ENCODE measurements around the gene TMEM202.

Gene TMEM202

DNA sequence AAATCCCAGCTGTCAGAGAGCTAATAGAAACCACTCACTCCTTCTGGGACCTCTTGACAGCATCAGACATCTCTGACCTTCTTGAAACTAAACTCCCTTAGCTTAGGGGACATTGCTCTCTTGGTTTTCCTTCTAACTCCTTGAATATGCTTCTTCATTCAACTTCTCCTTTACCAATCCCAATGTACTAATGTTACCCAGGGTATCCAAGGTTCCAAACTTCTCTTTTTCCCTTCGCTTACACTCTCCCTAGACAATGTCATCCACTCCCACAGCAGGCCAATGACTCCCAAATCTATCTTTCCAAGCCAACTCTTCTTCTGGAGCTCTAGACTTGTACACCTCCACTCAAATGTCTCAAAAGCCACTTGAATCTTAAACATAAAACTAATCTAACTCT lies 36.9 kb upstream of the TMEM202 start:
- peaks cover 31 to 33% of the 10 kb centered on the region in 2 experiments for H3K4me1 ChIP-seq (ENCODE audit: control insufficient read depth in 1 of 2, insufficient read depth in 1 of 2, low read depth in 1 of 2, low read length in 1 of 2)
- no peaks in the 10 kb centered on the region for H3K27me3 ChIP-seq
- H3K36me3 ChIP-seq: no peaks in the 10 kb centered on the region
- TF ChIP-seq, protein P1, sequence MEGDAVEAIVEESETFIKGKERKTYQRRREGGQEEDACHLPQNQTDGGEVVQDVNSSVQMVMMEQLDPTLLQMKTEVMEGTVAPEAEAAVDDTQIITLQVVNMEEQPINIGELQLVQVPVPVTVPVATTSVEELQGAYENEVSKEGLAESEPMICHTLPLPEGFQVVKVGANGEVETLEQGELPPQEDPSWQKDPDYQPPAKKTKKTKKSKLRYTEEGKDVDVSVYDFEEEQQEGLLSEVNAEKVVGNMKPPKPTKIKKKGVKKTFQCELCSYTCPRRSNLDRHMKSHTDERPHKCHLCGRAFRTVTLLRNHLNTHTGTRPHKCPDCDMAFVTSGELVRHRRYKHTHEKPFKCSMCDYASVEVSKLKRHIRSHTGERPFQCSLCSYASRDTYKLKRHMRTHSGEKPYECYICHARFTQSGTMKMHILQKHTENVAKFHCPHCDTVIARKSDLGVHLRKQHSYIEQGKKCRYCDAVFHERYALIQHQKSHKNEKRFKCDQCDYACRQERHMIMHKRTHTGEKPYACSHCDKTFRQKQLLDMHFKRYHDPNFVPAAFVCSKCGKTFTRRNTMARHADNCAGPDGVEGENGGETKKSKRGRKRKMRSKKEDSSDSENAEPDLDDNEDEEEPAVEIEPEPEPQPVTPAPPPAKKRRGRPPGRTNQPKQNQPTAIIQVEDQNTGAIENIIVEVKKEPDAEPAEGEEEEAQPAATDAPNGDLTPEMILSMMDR (IDR thresholded peaks at IDR 0.05): no peak
- no peaks in the 10 kb centered on the region for H3K9me3 ChIP-seq
- peak overlapping the region; percentile 29 for H3K27ac ChIP-seq
- H3K4me3 ChIP-seq (ENCODE audit: low read depth in 1 of 2, low read length in 1 of 2): no peak overlapping the region

DNA sequence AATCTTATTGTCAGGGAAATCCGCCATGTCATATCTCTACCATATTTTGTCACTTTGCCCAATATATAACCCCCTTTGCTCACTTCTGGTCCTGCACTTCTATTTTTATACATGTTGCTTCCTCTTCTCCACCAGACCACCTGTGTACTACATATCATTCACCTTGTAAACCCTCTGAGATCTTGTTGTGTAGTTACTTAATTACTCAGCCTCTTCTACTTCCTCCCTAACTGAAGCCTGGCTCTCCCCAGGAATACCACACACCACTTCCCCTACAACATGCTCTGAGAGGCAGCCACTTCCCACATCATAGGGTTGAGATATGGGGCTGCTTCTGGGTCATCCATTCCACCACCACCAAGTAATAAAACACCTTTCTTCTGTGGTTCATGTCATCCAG lies 32.3 kb upstream of the TMEM202 start:
- peaks cover 56 to 59% of the 10 kb centered on the region in 2 experiments for H3K4me1 ChIP-seq (ENCODE audit: control insufficient read depth in 1 of 2, insufficient read depth in 1 of 2, low read depth in 1 of 2, low read length in 1 of 2)
- TF ChIP-seq, protein P1 (IDR thresholded peaks at IDR 0.05): no peak
- no peaks in the 10 kb centered on the region for H3K9me3 ChIP-seq
- H3K4me3 ChIP-seq (ENCODE audit: low read depth in 1 of 2, low read length in 1 of 2): no peak overlapping the region
- H3K27ac ChIP-seq: peak overlapping the region; percentile 84
- H3K36me3 ChIP-seq: no peaks in the 10 kb centered on the region
- no peaks in the 10 kb centered on the region for H3K27me3 ChIP-seq

GRCh38 chr15:72368325-72368724 lies 29.8 kb upstream of the TMEM202 start:
- TF ChIP-seq, protein P1 (IDR thresholded peaks at IDR 0.05): no peak
- H3K27me3 ChIP-seq: no peaks in the 10 kb centered on the region
- peak overlapping the region; percentile 10 to 19 for H3K4me3 ChIP-seq (ENCODE audit: low read depth in 1 of 2, low read length in 1 of 2)
- H3K27ac ChIP-seq: peak overlapping the region; percentile 84
- peaks cover 77 to 78% of the 10 kb centered on the region in 2 experiments for H3K4me1 ChIP-seq (ENCODE audit: control insufficient read depth in 1 of 2, insufficient read depth in 1 of 2, low read depth in 1 of 2, low read length in 1 of 2)
- no peaks in the 10 kb centered on the region for H3K9me3 ChIP-seq
- no peaks in the 10 kb centered on the region for H3K36me3 ChIP-seq

- Histone ChIP-seq H3K27ac (peak overlapping the region; percentile 84), H3K27me3 (no peaks in the 10 kb centered on the region), H3K9me3 (no peaks in the 10 kb centered on the region), H3K4me1 (ENCODE audit: control insufficient read depth in 1 of 2, insufficient read depth in 1 of 2, low read depth in 1 of 2, low read length in 1 of 2) (peaks cover 80 to 81% of the 10 kb centered on the region in 2 experiments), H3K36me3 (no peaks in the 10 kb centered on the region), H3K4me3 (ENCODE audit: low read depth in 1 of 2, low read length in 1 of 2) (peak overlapping the region; percentile 10 to 19)
- TF ChIP-seq, protein P1 (IDR thresholded peaks at IDR 0.05): no peak
These were observed 29.2 kb upstream of the TMEM202 start for GRCh38 chr15:72368899-72369298.

- peak overlapping the region; percentile 84 for H3K27ac ChIP-seq
- TF ChIP-seq, protein P1 (IDR thresholded peaks at IDR 0.05): no peak
- H3K4me1 ChIP-seq (ENCODE audit: control insufficient read depth in 1 of 2, insufficient read depth in 1 of 2, low read depth in 1 of 2, low read length in 1 of 2): peaks cover 86 to 89% of the 10 kb centered on the region in 2 experiments
These were observed 28.1 kb upstream of the TMEM202 start for GRCh38 chr15:72369964-72370363.

GRCh38 chr15:72372361-72372760 lies 25.7 kb upstream of the TMEM202 start:
- TF ChIP-seq, protein P1 (IDR thresholded peaks at IDR 0.05): no peak
- Histone ChIP-seq H3K36me3 (no peaks in the 10 kb centered on the region), H3K4me3 (ENCODE audit: low read depth in 1 of 2, low read length in 1 of 2) (peak overlapping the region in 1 of 2 experiments; percentile 15), H3K4me1 (ENCODE audit: control insufficient read depth in 1 of 2, insufficient read depth in 1 of 2, low read depth in 1 of 2, low read length in 1 of 2) (peaks cover 78 to 86% of the 10 kb centered on the region in 2 experiments), H3K27ac (peak overlapping the region; percentile 80), H3K27me3 (no peaks in the 10 kb centered on the region), H3K9me3 (no peaks in the 10 kb centered on the region)

More at GRCh38 chr15:72369964-72370363, 28.1 kb upstream of the TMEM202 start:
- Histone ChIP-seq H3K9me3 (no peaks in the 10 kb centered on the region), H3K4me3 (ENCODE audit: low read depth in 1 of 2, low read length in 1 of 2) (no peak overlapping the region), H3K27me3 (no peaks in the 10 kb centered on the region), H3K36me3 (no peaks in the 10 kb centered on the region)

Data from neutrophil (primary cell).